Activated B cell treated with CpG ODN at 0.5 μM for 24 hours (primary cell): Measurements from ENCODE around the gene CAMK2G. TPM values are rescaled to one million over a fixed set of nuclear protein-coding genes. Genes with fewer than 3 reads are reported as not detected.

Source experiments
- ATAC-seq: fragments of 200-7000 bp; cut with Tn5 transposase; one replicate; pipeline ENCODE4 v1.10.0; 2021; ENCODE audit warnings: low read depth, mild to moderate bottlenecking, moderate library complexity
- CTCF ChIA-PET: fragments of 350-600 bp; sonication (Branson Sonifier 250); formaldehyde crosslinking; loops from one replicate; lab custom pipeline; 2021; ENCODE audit warnings: antibody characterized with exemption; lab: Charles Lee
- POLR2A ChIA-PET: fragments of 350-600 bp; sonication (Branson Sonifier 250); formaldehyde crosslinking; loops from one replicate; lab custom pipeline; 2021; ENCODE audit warnings: antibody characterized with exemption; lab: Charles Lee
- DNase-seq: peaks from one replicate; pipeline ENCODE4 v3.0.0; 2022
- H3K27ac Mint-ChIP-seq: one replicate; pipeline ENCODE4 v1.8.0; 2020; ENCODE audit warnings: mixed read lengths
- H3K27me3 Mint-ChIP-seq: one replicate; pipeline ENCODE4 v1.8.0; 2021; ENCODE audit warnings: mixed read lengths
- H3K36me3 Mint-ChIP-seq: one replicate; pipeline ENCODE4 v1.8.0; 2021; ENCODE audit warnings: low read depth, mixed read lengths
- H3K4me1 Mint-ChIP-seq: one replicate; pipeline ENCODE4 v1.8.0; 2021; ENCODE audit warnings: mixed read lengths
- H3K4me3 Mint-ChIP-seq: one replicate; pipeline ENCODE4 v1.8.0; 2020; ENCODE audit warnings: mild to moderate bottlenecking, mixed read lengths
- H3K9me3 Mint-ChIP-seq: one replicate; pipeline ENCODE4 v1.8.0; 2020; ENCODE audit warnings: mixed read lengths
- intact Hi-C: fragments of 100-400 bp; cut with micrococcal nuclease; formaldehyde crosslinking; loops from one replicate; pipeline ENCODE4 v1.15.1; 2024
- total RNA-seq: library from RNA; stranded (reverse); gene quantifications from 2 replicates; pipeline ENCODE4 v1.2.3, GENCODE V29; 2022
- TF ChIP-seq, protein P1 (sequence below): fragments of 200-600 bp; IDR thresholded peaks from one replicate; pipeline ENCODE4 v1.8.0; 2022; ENCODE audit warnings: antibody characterized with exemption, mild to moderate bottlenecking

The CAMK2G gene
- total RNA-seq, 1 donor from 2014 or later, result 19.9 TPM

DNA sequence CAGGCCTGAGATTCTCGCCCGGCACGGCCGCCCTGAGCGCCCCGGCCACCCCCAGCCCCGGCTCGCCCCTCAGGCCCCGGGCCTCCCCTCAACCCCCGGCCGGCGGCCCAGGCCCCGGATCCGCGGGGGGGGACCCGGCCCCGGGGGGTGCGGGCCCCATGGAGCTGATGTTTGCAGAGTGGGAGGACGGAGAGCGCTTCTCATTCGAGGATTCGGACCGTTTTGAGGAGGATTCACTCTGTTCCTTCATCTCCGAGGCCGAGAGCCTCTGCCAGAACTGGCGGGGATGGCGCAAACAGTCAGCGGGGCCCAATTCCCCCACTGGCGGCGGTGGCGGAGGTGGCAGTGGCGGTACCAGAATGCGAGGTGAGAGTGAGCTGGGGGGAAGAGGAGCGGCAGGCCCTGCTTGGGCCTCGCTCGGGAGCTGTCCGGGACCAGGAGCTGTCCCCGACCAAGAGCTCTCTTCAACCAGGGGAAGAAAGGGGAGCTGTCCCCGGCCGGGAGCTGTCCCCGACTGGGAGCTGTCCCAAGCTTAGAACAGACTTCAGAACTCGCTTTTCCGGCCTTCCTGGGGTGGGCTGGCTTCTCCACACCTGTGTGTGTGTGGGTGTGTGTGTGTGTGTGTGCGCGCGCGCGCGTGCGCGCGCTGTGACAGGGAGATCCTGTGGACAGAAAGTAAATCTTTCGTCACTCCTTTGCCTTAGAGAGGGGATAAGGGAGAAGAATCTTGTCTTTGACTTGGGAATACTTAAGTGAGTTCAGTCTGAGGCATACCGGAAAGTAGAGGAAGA is 88.4 kb downstream of the CAMK2G start:
- ChIA-PET POLR2A (interaction anchor here (0.5 to 2.0 kb wide), 14 partner anchors 11 to 1433 kb away, joined by 3 to 21 read pairs (median 4); partner anchors contain the start of gene SEC24C), CTCF (interaction anchor here (0.8 kb wide), 2 partner anchors 14 to 25 kb away, joined by 3 read pairs; no protein-coding TSS in a partner anchor)
- TF ChIP-seq, protein P1, sequence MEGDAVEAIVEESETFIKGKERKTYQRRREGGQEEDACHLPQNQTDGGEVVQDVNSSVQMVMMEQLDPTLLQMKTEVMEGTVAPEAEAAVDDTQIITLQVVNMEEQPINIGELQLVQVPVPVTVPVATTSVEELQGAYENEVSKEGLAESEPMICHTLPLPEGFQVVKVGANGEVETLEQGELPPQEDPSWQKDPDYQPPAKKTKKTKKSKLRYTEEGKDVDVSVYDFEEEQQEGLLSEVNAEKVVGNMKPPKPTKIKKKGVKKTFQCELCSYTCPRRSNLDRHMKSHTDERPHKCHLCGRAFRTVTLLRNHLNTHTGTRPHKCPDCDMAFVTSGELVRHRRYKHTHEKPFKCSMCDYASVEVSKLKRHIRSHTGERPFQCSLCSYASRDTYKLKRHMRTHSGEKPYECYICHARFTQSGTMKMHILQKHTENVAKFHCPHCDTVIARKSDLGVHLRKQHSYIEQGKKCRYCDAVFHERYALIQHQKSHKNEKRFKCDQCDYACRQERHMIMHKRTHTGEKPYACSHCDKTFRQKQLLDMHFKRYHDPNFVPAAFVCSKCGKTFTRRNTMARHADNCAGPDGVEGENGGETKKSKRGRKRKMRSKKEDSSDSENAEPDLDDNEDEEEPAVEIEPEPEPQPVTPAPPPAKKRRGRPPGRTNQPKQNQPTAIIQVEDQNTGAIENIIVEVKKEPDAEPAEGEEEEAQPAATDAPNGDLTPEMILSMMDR, result no peak
- Mint-ChIP-seq H3K4me3 (peak overlapping the region; percentile 99), H3K36me3 (peaks cover 37% of the 10 kb centered on the region), H3K9me3 (no peaks in the 10 kb centered on the region), H3K27me3 (no peaks in the 10 kb centered on the region), H3K27ac (peak overlapping the region; percentile 98), H3K4me1 (peaks cover 52% of the 10 kb centered on the region)
- ATAC-seq, result peak; percentile 10
- intact Hi-C loops, result loop anchor here (1.0 to 2.0 kb wide), 7 partner anchors 14 to 689 kb away; partner anchors contain the start of genes NDST2, P4HA1 and SEC24C
- no peak for DNase-seq

GRCh38 chr10:73785211-73785720 is 89.1 kb downstream of the CAMK2G start, which contains the start of gene ZSWIM8:
Gene ZSWIM8, plus strand, starts transcription at chr10:73785606. Its CDS starts 273 bp downstream, at chr10:73785879.
- peaks cover 57% of the 10 kb centered on the region for H3K4me1 Mint-ChIP-seq
- no peaks in the 10 kb centered on the region for H3K27me3 Mint-ChIP-seq
- POLR2A ChIA-PET, result interaction anchor here (0.7 to 2.0 kb wide), 11 partner anchors 13 to 405 kb away, joined by 3 to 21 read pairs (median 5); partner anchors contain the start of gene SEC24C
- peak; percentile 78 for DNase-seq
- H3K27ac Mint-ChIP-seq, result peak within 1 kb of the TSS; percentile 98
- H3K36me3 Mint-ChIP-seq, result peaks cover 31% of the 10 kb centered on the region
- intact Hi-C loops, result loop anchor here (1.0 to 2.0 kb wide), 7 partner anchors 13 to 688 kb away; partner anchors contain the start of genes NDST2, P4HA1 and SEC24C
- peak; percentile 88 for ATAC-seq
- H3K9me3 Mint-ChIP-seq, result no peaks in the 10 kb centered on the region
- TF ChIP-seq, protein P1, result no peak
- peak within 1 kb of the TSS; percentile 99 for H3K4me3 Mint-ChIP-seq
- CTCF ChIA-PET, result interaction anchor here (0.8 kb wide), 1 partner anchor 25 kb away, joined by 3 read pairs; no protein-coding TSS in a partner anchor

DNA sequence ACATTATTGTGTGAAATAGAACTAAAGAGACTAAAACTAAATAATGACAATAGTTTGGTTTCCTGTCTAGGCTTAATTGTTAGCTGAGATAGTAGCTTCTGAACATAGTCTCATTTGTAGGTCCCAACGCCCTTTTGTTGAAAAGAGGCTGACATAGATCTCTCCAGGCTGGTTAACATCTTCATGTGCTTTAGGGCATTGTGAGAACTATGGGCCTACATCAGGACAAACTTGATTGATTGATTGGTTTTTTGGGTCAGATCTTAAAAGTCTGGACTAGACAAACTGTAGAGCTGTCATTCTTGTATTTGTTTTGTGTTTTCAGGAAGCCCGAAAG is 91.6 kb downstream of the CAMK2G start:
- Mint-ChIP-seq H3K27me3 (no peaks in the 10 kb centered on the region), H3K27ac (peak overlapping the region; percentile 98), H3K4me1 (peaks cover 61% of the 10 kb centered on the region), H3K4me3 (peak overlapping the region; percentile 99), H3K36me3 (peaks cover 28% of the 10 kb centered on the region), H3K9me3 (no peaks in the 10 kb centered on the region)
- intact Hi-C loops, result no loop called here
- POLR2A ChIA-PET, result interaction anchor here (1.0 to 4.9 kb wide), 4 partner anchors 10 to 30 kb away, joined by 3 to 77 read pairs (median 5); a partner anchor contains a TSS
- CTCF ChIA-PET, result no interaction called here
- TF ChIP-seq, protein P1, result no peak
- DNase-seq (no peak), ATAC-seq (no peak)

DNA sequence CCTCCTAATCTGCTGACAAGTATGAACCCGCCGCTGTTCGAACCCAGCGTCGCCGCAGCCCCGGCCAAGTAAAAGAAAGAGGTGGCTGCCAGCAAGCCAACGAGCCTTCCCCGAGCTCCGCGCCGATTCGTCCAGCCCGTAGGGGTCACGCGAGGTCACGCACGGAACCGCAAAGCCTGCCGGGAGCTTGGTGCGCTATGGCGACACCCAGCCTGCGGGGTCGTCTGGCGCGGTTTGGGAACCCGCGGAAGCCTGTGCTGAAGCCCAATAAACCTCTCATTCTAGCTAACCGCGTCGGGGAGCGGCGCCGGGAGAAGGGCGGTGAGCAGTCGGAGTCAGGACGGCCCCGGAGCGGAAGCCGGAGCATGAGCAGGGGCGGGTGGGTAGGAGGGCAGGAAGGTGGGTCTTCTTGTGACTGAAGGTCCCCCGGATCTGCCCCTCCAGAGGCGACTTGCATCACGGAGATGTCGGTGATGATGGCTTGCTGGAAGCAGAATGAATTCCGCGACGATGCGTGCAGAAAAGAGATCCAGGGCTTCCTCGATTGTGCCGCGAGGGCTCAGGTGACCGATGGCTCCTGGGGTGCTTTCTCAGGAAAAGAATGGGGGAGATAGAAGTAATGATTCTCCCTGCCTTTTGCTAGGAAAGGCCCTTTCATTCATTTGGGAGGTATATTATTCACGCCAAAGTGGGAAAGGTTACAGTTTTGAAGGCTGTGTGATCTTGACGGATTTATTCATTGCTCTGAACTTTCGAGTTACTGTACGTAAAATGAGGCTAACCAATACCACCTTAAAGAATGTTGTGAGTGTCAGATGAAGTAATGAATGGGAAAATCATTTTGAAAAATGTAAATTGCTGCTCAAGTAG is 92.2 kb downstream of the CAMK2G start, which contains the start of gene CHCHD1:
Gene CHCHD1, plus strand, starts transcription at position 170 of the 870 bp plus-strand sequence. Its CDS starts 28 bp downstream, at position 198.
- ATAC-seq, result peak; percentile 72
- no peaks in the 10 kb centered on the region for H3K27me3 Mint-ChIP-seq
- intact Hi-C loops, result no loop called here
- ChIA-PET POLR2A (interaction anchor here (0.5 to 4.9 kb wide), 18 partner anchors 9 to 1482 kb away, joined by 3 to 77 read pairs (median 4); partner anchors contain the start of genes CAMK2G, DNAJC9, PPP3CB and SEC24C), CTCF (interaction anchor here (0.7 to 2.1 kb wide), 3 partner anchors 9 to 97 kb away, joined by 4 to 5 read pairs (median 5); no protein-coding TSS in a partner anchor)
- H3K4me1 Mint-ChIP-seq, result peaks cover 58% of the 10 kb centered on the region
- H3K9me3 Mint-ChIP-seq, result no peaks in the 10 kb centered on the region
- H3K36me3 Mint-ChIP-seq, result peaks cover 33% of the 10 kb centered on the region
- H3K27ac Mint-ChIP-seq, result peak within 1 kb of the TSS; percentile 98
- peak within 1 kb of the TSS; percentile 99 for H3K4me3 Mint-ChIP-seq
- TF ChIP-seq, protein P1, result no peak
- DNase-seq, result peak; percentile 86
